K562 (cell line): ENCODE results near the gene RHOBTB3. TPM values are rescaled to one million over a fixed set of nuclear protein-coding genes. Genes with fewer than 3 reads are reported as not detected.

Source experiments
- BDP1 ChIP-seq: IDR thresholded peaks from 3 replicates; pipeline ENCODE4 v1.6.1; 2011; ENCODE audit not compliant: insufficient read length, insufficient read depth
- C11orf30 ChIP-seq: fragments of 450-650 bp; IDR thresholded peaks from 2 replicates; pipeline ENCODE4 v1.6.1; 2016; ENCODE audit warnings: low read depth, mild to moderate bottlenecking
- KLF13 ChIP-seq: fragments of 450-650 bp; IDR thresholded peaks from 2 replicates; pipeline ENCODE4 v1.6.1; 2016; ENCODE audit warnings: missing genetic modification characterization, low read depth, mild to moderate bottlenecking, missing compliant biosample characterization, moderate library complexity, borderline replicate concordance
- NEUROD1 ChIP-seq: fragments of 150-350 bp; IDR thresholded peaks from 2 replicates; pipeline ENCODE4 v1.6.1; 2014; ENCODE audit warnings: borderline replicate concordance, low read length, low read depth; ENCODE audit not compliant: partially characterized antibody
- TAF9B ChIP-seq: fragments of 450-650 bp; IDR thresholded peaks from 2 replicates; pipeline ENCODE4 v1.6.1; 2018; ENCODE audit warnings: mild to moderate bottlenecking; ENCODE audit not compliant: partially characterized antibody
- TEAD4 ChIP-seq, 2 experiments: sonication (generic) in 1 of 2; formaldehyde crosslinking in 1 of 2; IDR thresholded peaks; 2 replicates each; pipeline versions ENCODE4 v1.6.1 to v1.8.0; 2012 to 2022; ENCODE audit warnings: borderline replicate concordance in 1 of 2, inconsistent platforms in 1 of 2, low read length in 1 of 2, mild to moderate bottlenecking in 1 of 2, missing genetic modification reagents in 1 of 2
- THAP7 ChIP-seq: fragments of 250-450 bp; sonication (Bioruptor Pico); IDR thresholded peaks from 2 replicates; pipeline ENCODE4 v1.5.0; 2021
- ZNF561 ChIP-seq: fragments of 450-650 bp; formaldehyde crosslinking; conservative IDR thresholded peaks from 2 replicates; pipeline ENCODE4 v1.4.0; 2020; ENCODE audit warnings: mild to moderate bottlenecking, moderate library complexity
- polyA plus RNA-seq, 8 experiments: library from polyadenylated mRNA; depleted of rRNA in 4 of 8; stranded (reverse) in 5 of 8; unstranded in 3 of 8; fragments of >200 nt; fragmentation: Nextera tagmentation in 2 of 8; fragmentation: Illumina TruSeq in 1 of 8; extraction: Ambion mirVana in 2 of 8; extraction: Trizol in 1 of 8; gene quantifications; 2 replicates each; pipeline versions ENCODE4 v1.2.1 to v1.2.3, GENCODE V29; 2011 to 2014; ENCODE audit warnings: inconsistent platforms in 1 of 8, missing spikeins in 1 of 8
- total RNA-seq, 7 experiments: library from RNA; depleted of rRNA in 6 of 7; stranded (reverse); fragments of >200 nt in 6 of 7; fragmentation: Illumina TruSeq in 2 of 7; extraction: Trizol in 2 of 7; gene quantifications; 2 replicates each; pipeline versions ENCODE4 v1.2.1 to v1.2.3, GENCODE V29; 2011 to 2021; ENCODE audit warnings: low replicate concordance in 1 of 7
- TF ChIP-seq, protein P1 (sequence below): fragments of 450-650 bp; IDR thresholded peaks from 2 replicates; pipeline ENCODE4 v1.6.1; 2016; ENCODE audit warnings: mild to moderate bottlenecking, moderate library complexity
- TF ChIP-seq, protein P2 (sequence below): fragments of 200-800 bp; sonication (Bioruptor generic); IDR thresholded peaks from 2 replicates; pipeline ENCODE4 v1.6.1; 2017; ENCODE audit warnings: missing genetic modification characterization, missing compliant biosample characterization
- TF ChIP-seq, protein P3 (sequence below): fragments of 450-650 bp; formaldehyde crosslinking; IDR thresholded peaks from 2 replicates; pipeline ENCODE4 v1.4.0; 2020; ENCODE audit warnings: mild to moderate bottlenecking, moderate library complexity

RHOBTB3 gene
- total and polyA plus RNA-seq, 9 of the 15 experiments (the other 6 are each of a cell fraction or from before 2014, with no cell fraction given), result 39.7 to 143 (median 115) TPM

DNA sequence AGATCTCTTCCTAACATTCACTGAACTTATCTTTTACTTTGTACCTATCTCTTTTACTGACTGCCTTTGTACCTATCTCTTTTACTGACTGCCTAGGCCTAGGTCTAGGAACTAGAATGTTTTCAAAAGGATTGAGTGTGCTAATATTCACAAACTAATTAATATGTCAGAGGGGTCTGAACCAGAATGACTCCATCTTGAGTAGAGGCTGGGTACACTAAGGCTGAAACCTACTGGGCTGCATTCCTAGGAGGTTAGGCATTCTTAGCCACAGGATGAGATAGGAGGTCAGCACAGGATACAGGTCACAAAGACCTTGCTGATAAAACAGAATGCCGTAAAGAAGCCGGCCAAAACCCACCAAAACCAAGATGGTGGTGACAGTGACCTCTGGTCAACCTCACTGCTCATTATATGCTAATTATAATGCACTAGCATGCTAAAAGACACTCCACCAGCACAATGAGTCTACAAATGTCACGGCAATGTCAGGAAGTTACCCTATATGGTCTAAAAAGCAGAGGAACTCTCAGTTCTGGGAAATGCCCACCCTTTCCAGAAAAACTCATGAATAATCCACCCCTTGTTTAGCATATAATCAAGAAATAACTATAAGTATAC, 2.5 kb upstream of the RHOBTB3 start (continued):
- TF ChIP-seq, protein P1, sequence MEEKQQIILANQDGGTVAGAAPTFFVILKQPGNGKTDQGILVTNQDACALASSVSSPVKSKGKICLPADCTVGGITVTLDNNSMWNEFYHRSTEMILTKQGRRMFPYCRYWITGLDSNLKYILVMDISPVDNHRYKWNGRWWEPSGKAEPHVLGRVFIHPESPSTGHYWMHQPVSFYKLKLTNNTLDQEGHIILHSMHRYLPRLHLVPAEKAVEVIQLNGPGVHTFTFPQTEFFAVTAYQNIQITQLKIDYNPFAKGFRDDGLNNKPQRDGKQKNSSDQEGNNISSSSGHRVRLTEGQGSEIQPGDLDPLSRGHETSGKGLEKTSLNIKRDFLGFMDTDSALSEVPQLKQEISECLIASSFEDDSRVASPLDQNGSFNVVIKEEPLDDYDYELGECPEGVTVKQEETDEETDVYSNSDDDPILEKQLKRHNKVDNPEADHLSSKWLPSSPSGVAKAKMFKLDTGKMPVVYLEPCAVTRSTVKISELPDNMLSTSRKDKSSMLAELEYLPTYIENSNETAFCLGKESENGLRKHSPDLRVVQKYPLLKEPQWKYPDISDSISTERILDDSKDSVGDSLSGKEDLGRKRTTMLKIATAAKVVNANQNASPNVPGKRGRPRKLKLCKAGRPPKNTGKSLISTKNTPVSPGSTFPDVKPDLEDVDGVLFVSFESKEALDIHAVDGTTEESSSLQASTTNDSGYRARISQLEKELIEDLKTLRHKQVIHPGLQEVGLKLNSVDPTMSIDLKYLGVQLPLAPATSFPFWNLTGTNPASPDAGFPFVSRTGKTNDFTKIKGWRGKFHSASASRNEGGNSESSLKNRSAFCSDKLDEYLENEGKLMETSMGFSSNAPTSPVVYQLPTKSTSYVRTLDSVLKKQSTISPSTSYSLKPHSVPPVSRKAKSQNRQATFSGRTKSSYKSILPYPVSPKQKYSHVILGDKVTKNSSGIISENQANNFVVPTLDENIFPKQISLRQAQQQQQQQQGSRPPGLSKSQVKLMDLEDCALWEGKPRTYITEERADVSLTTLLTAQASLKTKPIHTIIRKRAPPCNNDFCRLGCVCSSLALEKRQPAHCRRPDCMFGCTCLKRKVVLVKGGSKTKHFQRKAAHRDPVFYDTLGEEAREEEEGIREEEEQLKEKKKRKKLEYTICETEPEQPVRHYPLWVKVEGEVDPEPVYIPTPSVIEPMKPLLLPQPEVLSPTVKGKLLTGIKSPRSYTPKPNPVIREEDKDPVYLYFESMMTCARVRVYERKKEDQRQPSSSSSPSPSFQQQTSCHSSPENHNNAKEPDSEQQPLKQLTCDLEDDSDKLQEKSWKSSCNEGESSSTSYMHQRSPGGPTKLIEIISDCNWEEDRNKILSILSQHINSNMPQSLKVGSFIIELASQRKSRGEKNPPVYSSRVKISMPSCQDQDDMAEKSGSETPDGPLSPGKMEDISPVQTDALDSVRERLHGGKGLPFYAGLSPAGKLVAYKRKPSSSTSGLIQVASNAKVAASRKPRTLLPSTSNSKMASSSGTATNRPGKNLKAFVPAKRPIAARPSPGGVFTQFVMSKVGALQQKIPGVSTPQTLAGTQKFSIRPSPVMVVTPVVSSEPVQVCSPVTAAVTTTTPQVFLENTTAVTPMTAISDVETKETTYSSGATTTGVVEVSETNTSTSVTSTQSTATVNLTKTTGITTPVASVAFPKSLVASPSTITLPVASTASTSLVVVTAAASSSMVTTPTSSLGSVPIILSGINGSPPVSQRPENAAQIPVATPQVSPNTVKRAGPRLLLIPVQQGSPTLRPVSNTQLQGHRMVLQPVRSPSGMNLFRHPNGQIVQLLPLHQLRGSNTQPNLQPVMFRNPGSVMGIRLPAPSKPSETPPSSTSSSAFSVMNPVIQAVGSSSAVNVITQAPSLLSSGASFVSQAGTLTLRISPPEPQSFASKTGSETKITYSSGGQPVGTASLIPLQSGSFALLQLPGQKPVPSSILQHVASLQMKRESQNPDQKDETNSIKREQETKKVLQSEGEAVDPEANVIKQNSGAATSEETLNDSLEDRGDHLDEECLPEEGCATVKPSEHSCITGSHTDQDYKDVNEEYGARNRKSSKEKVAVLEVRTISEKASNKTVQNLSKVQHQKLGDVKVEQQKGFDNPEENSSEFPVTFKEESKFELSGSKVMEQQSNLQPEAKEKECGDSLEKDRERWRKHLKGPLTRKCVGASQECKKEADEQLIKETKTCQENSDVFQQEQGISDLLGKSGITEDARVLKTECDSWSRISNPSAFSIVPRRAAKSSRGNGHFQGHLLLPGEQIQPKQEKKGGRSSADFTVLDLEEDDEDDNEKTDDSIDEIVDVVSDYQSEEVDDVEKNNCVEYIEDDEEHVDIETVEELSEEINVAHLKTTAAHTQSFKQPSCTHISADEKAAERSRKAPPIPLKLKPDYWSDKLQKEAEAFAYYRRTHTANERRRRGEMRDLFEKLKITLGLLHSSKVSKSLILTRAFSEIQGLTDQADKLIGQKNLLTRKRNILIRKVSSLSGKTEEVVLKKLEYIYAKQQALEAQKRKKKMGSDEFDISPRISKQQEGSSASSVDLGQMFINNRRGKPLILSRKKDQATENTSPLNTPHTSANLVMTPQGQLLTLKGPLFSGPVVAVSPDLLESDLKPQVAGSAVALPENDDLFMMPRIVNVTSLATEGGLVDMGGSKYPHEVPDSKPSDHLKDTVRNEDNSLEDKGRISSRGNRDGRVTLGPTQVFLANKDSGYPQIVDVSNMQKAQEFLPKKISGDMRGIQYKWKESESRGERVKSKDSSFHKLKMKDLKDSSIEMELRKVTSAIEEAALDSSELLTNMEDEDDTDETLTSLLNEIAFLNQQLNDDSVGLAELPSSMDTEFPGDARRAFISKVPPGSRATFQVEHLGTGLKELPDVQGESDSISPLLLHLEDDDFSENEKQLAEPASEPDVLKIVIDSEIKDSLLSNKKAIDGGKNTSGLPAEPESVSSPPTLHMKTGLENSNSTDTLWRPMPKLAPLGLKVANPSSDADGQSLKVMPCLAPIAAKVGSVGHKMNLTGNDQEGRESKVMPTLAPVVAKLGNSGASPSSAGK, result no peak
- TF ChIP-seq NEUROD1 (peak; percentile 30), C11orf30 (peak; percentile 60; the same call in 1 of the 2 replicates), TEAD4 (IDR thresholded peaks at IDR 0.05; ENCODE audit: low read length) (peak; percentile 80), TEAD4 (CRISPR knock-in tag; IDR thresholded peaks at IDR 0.05; ENCODE audit: borderline replicate concordance) (no peak), BDP1 (no peak), ZNF561 (CRISPR knock-in tag) (peak; percentile 97), THAP7 (CRISPR knock-in tag) (peak; percentile 95), TAF9B (peak; percentile 6), KLF13 (tag) (peak; percentile 99)
- TF ChIP-seq, protein P2, sequence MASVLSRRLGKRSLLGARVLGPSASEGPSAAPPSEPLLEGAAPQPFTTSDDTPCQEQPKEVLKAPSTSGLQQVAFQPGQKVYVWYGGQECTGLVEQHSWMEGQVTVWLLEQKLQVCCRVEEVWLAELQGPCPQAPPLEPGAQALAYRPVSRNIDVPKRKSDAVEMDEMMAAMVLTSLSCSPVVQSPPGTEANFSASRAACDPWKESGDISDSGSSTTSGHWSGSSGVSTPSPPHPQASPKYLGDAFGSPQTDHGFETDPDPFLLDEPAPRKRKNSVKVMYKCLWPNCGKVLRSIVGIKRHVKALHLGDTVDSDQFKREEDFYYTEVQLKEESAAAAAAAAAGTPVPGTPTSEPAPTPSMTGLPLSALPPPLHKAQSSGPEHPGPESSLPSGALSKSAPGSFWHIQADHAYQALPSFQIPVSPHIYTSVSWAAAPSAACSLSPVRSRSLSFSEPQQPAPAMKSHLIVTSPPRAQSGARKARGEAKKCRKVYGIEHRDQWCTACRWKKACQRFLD (CRISPR knock-in tag), result peak; percentile 100
- TF ChIP-seq, protein P3, sequence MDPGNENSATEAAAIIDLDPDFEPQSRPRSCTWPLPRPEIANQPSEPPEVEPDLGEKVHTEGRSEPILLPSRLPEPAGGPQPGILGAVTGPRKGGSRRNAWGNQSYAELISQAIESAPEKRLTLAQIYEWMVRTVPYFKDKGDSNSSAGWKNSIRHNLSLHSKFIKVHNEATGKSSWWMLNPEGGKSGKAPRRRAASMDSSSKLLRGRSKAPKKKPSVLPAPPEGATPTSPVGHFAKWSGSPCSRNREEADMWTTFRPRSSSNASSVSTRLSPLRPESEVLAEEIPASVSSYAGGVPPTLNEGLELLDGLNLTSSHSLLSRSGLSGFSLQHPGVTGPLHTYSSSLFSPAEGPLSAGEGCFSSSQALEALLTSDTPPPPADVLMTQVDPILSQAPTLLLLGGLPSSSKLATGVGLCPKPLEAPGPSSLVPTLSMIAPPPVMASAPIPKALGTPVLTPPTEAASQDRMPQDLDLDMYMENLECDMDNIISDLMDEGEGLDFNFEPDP (CRISPR knock-in tag), result peak; percentile 98
